ENCODE measurements around the gene SEMA5B.

SEMA5B gene

DNA sequence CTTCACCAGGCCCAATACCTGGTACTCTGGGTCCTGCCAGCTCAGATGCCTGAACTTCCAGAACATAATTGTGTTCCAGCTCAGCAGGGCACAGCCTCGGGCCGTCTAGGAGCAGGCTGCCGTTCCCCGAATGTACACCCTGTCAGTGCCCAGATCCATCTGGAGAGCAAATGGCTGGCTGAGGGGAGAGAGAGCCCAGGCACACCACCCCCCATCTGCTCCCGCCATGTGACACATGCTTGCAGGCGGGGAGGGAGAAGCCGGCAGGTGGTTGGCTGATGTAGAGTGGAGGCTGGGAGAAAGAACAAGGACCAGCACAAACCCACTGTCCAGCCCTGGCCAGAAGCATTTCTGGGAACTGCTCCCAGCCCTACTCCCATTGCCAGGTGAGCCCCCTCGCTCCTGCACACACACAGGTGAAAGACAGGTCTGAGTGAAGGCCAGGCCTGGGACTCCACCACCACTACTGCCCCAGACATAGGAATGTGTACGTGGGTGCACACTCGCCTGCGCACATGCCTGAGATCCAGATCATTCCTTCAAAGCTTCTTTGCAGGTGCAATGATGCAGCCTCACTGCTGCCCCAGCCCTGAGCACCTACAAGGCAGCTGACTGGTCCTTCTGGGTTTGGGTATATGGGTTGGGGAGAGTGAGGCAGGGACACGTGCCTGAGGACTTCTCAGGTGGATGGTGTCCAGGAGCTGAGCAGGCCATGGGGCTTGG lies 53.5 kb downstream of the SEMA5B start:
- DNase-seq (ENCODE audit: low read depth in 3 of 3), result no peak

DNA sequence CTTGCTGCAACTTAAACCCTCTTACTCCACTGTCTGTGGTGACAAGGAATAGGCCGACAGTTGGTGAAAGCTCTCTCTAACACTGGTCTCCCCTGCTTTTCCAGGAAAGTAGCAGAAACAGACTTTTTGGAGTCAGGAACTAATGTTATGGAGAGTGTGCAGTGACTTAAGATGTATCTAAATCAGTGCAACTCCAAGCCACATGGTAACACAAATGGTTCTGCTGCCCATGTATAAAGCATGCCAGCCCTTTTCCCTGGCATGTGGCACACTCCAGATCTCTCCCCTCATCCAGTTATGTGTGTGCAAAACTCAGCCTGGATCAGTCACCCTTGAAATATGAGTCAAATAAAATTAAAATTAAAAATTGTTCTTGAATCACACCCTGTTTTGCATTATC lies 55.4 kb downstream of the SEMA5B start:
- no peak for DNase-seq (ENCODE audit: low read depth in 3 of 3)

DNA sequence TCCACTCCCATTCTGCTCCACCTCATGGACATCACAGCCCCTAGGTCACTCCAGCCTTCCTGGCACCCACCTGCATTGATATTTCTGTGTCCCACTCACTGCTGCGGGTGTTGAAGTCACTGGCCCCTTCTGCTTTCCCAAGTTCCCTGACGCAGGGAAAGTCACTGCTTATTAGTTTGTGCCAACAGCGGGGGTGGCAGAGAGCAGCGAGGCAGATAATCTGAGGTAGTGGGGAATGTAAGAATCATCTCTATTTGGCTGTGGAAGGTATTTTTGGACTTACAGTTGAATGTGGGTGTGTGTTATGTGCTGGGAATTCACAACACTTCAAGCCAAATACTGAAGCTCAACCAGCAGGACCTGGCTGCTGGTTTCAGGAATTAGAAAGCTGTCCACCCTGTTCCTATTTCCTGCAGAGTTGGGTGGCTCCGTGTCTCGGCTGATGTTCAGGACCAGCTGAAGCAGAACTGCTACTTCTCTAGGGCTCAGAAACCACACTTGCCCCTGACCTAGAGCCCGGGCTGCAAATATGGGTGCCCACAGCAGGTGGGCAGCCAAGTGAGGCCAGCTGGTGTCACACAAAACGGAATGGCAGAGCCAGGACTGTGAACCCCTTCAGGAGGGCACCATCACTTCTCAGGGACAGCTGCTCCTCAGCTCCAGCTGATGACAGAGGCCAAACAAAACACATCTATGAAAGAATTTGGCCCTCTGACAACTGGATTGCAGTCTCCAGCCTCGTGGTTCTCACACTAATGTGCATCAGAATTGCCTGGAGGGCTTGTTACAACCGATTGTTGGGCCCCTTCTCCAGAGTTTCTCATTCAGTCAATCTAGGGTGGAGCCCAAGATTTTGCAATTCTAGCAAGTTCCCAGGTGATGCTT lies 57.7 kb downstream of the SEMA5B start:
- no peak for DNase-seq (ENCODE audit: low read depth in 3 of 3)

GRCh38 chr3:122967765-122968164 lies 59.8 kb downstream of the SEMA5B start:
- DNase-seq (ENCODE audit: low read depth in 3 of 3), result no peak

DNA sequence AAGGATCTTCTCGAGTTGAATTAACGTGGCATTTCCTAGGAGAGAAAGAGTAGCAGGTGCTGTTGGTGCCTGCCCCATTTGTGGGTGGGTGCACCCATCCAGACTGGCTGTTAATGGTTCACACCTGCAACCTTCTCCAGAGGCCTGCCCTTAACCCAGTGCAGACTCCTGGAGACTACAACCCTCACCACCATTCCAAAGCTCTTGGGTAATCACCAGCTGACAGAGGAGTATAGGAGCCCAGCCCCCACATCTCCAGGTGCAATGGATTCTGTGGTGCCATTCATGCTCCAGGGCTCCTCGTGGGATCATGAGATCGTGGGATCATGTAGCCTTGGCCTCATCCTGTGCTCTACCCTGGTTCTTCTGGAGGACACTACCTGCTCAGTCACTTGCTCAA lies 60.2 kb downstream of the SEMA5B start:
- no peak for DNase-seq (ENCODE audit: low read depth in 3 of 3)

DNA sequence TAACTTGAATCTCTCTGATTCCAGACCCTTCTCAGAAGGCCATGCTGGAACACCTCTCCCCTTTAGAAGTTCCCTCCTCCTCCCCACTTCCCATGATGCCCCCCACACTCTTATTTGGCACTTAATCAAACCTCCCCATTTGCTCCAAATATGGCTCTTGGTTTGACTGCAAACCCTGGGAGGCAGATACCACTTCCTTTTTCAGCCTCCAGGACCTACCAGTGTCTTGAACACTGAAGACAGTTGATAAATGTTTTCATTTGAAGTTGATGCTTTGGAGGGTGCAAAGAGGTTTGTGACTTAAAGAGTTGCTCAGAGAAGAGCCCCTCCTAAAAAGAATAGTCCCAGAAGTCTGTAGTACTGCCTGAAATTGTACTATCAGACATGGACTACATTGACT lies 61.5 kb downstream of the SEMA5B start:
- no peak for DNase-seq (ENCODE audit: low read depth in 3 of 3)

- no peak for DNase-seq (ENCODE audit: low read depth in 3 of 3)
These were observed 62.8 kb downstream of the SEMA5B start for GRCh38 chr3:122964811-122965210.

DNA sequence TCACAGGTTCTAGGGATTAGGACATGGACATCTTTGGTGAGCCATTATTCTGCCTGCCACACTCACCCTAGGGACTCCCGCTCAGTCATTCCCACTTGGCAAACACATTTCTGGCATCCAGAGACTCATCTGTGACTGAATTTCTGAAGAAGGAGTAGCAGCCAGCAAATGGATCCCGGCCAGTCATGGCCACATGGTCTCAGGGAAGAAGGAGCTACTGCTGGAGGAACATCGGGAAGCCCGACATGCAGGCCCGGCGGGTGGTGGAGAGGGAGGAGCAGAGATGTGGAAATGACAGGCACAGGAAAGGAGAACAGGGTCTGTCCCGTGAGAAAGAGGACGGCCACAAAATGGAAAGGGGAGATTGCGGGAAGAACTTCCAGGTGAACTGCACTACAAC lies 65.4 kb downstream of the SEMA5B start:
- DNase-seq (ENCODE audit: low read depth in 3 of 3), result no peak

GRCh38 chr3:122961146-122961545 lies 66.4 kb downstream of the SEMA5B start:
- DNase-seq (ENCODE audit: low read depth in 3 of 3), result no peak

DNA sequence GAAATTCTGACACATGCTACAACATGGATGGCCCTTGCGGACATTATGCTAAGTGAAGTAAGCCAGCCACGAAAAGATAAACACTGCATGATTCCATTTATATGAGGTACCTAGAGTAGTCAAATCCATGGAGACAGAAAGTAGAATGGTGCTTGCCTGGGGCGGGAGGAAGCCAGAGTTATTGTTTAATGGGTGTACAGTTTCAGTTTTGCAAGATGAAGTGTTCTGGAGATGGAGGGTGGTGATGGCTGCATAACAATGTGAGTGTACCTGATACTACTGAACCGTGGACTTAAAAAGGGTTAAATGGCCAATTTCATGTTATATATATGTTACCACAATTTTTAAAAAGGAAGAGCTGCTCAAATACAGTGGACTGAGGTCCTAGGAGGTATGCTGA lies 66.9 kb downstream of the SEMA5B start:
- no peak for DNase-seq (ENCODE audit: low read depth in 3 of 3)

DNA sequence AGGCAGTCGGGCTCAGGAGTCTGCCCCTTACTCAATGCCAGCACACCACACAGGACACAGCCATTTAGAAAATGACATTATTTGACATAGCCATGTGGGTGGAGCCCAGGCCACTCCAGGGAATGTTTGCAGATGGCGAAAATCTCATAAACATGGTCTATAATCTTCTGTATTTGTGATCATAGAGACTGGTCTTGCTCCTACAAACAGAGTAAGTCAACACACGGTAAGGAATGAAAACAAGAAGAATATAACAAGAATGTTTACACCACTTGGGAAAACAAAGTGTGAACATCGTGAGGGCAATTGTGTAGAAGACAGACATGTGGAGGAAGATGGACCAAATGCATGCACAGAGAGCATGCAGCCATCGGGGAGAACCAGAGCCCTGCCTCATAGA lies 68.2 kb downstream of the SEMA5B start:
- no peak for DNase-seq (ENCODE audit: low read depth in 3 of 3)

DNA sequence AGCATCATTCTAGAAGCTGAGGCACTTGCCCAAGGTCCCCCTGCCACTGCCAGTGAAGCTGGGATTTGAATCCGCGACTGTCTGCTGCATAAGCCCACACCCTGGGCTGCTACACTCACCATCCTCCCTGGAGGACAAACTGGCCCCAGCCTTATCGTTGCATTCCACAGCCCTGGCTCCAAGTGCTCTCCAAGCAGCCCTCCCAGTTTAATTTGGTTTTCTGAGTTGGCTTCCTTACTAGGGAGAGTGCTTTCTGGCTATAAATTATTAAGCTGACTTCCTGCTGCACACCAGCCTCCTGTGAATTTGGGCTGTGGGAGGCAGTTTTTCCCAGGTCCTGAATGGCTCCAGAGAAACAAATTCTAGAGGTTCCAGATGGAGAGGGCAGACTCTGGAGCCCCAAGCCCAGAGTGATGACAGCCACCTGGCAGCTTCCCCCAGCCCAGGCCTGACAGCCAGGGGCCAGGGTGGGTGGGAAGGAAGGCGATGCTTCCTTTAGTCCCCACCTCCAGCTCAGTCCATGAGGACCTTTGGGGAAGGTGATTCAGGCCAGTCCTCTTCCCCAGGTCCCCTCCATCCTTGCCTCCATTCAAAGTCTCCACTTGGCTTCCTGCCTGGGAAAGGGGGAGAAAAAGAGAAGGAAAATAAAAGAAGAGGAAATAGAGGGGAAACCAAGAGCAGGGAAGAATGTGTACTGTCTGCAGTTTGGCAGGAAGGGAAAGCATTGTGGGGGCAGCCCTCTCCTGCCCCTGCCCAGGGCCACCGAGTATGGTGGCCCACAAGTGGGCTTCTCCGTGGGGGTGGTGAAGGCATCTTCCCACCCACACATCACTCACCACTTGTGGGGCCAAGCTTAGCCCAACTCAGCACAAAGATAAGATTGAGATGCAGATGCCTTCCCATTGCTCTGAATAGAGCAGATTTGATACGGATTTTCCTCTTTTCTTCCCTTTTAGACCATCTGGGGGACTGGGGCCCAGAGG lies 69.6 kb downstream of the SEMA5B start:
- no peak for DNase-seq (ENCODE audit: low read depth in 3 of 3)

DNA sequence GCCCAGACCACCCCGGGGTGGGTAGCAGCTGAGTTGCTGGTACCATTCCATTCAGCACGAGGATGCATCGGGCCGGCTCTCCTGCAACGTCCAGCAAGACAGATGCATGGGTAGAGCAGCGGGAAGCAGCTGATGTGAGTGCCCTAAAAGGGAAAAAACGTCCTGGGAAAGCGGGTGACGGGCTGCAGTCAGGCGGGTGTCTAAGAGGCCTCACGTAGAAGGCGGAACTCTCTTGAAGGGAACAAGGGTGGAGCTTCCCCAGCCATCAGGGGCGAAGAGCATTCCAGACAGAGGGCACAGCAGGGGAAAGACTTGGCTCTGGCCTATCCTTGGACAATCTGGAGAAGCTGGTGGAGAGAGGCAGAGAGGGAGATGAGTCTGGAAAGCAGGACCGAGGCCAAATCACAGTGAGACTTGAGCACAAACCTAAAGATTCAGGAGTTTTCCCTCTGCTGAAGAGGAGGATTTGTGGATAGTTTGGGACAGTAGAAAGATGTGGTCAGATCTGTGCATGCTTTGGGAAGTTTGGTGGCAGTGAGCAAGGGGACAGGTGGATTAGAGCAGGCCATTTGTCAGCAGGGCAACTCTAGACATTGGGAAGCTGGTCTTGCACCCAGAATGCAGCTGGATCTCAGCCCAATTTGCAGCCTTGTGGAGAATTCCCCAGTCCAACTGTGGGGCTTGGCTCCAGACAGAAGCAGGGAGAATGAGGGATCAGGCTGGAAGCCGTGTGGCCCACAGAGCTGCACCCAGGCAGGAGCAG lies 70.7 kb downstream of the SEMA5B start:
- DNase-seq (ENCODE audit: low read depth in 3 of 3), result no peak

- no peak for DNase-seq (ENCODE audit: low read depth in 3 of 3)
These were observed 71.5 kb downstream of the SEMA5B start for GRCh38 chr3:122955916-122956692.

- DNase-seq (ENCODE audit: low read depth in 3 of 3), result no peak
These were observed 75.0 kb downstream of the SEMA5B start for GRCh38 chr3:122952520-122952919.

GRCh38 chr3:122948408-122948807 lies 79.2 kb downstream of the SEMA5B start:
- DNase-seq (ENCODE audit: low read depth in 3 of 3), result no peak

GRCh38 chr3:122947738-122948137 lies 79.8 kb downstream of the SEMA5B start:
- no peak for DNase-seq (ENCODE audit: low read depth in 3 of 3)

DNA sequence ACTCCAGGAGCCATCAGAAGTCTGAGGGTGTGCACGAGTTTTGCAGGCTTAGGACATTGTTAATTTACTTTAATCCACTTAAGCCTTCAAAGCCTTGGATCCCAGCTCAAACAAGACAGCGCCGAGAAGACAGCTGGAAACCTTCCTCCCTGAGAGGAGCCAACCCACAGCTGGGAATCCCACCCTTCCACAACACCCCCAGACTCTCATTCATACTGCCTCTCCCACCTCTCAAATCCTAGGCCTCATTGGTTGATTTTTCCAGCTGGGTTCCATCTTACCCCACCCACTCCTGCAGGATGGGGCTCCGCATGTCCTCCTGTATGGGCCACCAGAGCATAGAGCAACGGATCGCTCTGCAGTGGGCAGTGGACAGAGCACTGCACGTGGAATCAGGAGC lies 80.4 kb downstream of the SEMA5B start:
- DNase-seq (ENCODE audit: low read depth in 3 of 3), result no peak

- no peak for DNase-seq (ENCODE audit: low read depth in 3 of 3)
These were observed 81.4 kb downstream of the SEMA5B start for GRCh38 chr3:122946185-122946584.

GRCh38 chr3:122945230-122945629 lies 82.3 kb downstream of the SEMA5B start:
- DNase-seq (ENCODE audit: low read depth in 3 of 3), result no peak

Data from stimulated activated CD4-positive, alpha-beta T cell treated with anti-CD3 and anti-CD28 coated beads, TNF-alpha, amount 100 ng/mL, for 48 hours (primary cell).